Measurements from ENCODE around the gene ADCY9.

The ADCY9 gene

DNA sequence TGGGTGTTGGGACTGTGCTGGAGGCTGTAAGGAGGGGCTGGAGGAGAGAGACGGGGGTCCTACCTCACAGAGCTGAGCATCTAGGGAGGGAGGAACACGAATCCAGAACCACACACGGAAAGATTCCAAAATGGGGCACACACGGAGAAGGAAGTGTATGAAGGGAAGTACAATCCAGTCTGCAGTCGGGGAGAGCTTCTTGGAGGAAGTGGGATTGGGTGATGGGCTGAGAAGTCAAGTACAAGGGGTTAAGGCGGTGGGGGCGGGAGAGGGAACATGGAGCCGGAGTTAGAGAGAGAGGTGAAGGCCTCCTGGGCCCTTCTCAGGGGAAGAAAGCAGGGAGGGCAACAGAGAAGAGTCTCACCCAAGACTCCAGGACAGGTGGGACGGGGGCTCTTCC is 128.2 kb downstream of the ADCY9 start:
- Histone ChIP-seq H3K27me3 (ENCODE audit: control insufficient read depth, insufficient read depth, low read length) (no peaks in the 10 kb centered on the region), H3K36me3 (ENCODE audit: control insufficient read depth, insufficient read depth, low read length) (no peaks in the 10 kb centered on the region), H3K4me2 (ENCODE audit: low read length) (no peak overlapping the region), H3K9ac (no peak overlapping the region), H3K4me3 (ENCODE audit: low read depth, low read length) (no peak overlapping the region), H2AFZ (no peak overlapping the region), H3K27ac (no peak overlapping the region), H3K4me1 (no peaks in the 10 kb centered on the region), H3K9me3 (ENCODE audit: control insufficient read depth, low read length) (no peaks in the 10 kb centered on the region), H3K79me2 (no peaks in the 10 kb centered on the region)
- TF ChIP-seq CTCF (IDR thresholded peaks at IDR 0.05), result no peak

DNA sequence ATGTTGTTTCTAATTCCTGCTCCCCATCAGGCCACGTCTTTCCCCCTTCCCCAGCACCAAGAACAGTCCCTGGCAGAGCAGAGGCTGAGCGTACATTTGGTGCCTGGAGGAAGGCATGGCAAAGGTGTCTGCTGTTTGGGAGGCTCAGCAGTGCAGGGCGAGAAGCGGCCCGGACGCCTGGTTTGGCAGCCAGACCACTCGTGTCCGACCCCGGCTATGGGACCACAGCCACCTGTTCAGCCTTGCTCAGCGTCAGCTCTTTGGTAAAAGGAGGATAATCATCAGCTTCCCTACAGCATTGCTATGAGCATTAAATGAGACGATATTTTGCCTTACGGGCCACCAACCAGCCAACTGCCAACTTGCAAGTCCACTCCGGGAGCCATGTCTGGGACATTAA is 129.0 kb downstream of the ADCY9 start:
- no peaks in the 10 kb centered on the region for H3K79me2 ChIP-seq
- no peak for TF ChIP-seq CTCF (IDR thresholded peaks at IDR 0.05)
- no peak overlapping the region for H2AFZ ChIP-seq
- no peak overlapping the region for H3K27ac ChIP-seq
- no peak overlapping the region for H3K4me2 ChIP-seq (ENCODE audit: low read length)
- H3K9ac ChIP-seq, result no peak overlapping the region
- H3K4me3 ChIP-seq (ENCODE audit: low read depth, low read length), result no peak overlapping the region
- no peaks in the 10 kb centered on the region for H3K27me3 ChIP-seq (ENCODE audit: control insufficient read depth, insufficient read depth, low read length)
- H3K9me3 ChIP-seq (ENCODE audit: control insufficient read depth, low read length), result no peaks in the 10 kb centered on the region
- no peaks in the 10 kb centered on the region for H3K36me3 ChIP-seq (ENCODE audit: control insufficient read depth, insufficient read depth, low read length)
- H3K4me1 ChIP-seq, result no peaks in the 10 kb centered on the region

DNA sequence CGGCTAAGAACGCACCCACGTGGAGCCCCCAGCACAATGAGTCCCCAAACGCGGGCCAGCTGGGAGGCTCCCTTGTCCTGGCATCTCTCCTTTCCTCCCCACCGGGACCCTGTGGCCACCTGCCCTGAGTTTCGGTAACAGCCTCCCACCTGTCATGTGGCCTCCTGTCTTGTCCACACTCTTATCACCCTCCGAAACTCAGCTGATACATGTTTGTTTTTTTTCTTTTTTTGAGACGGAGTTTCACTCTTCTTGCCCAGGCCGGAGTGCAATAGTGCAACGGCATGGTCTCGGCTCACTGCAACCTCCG is 130.1 kb downstream of the ADCY9 start:
- Histone ChIP-seq H3K27me3 (ENCODE audit: control insufficient read depth, insufficient read depth, low read length) (no peaks in the 10 kb centered on the region), H3K9me3 (ENCODE audit: control insufficient read depth, low read length) (no peaks in the 10 kb centered on the region), H3K4me2 (ENCODE audit: low read length) (no peak overlapping the region), H3K27ac (no peak overlapping the region), H3K9ac (no peak overlapping the region), H3K36me3 (ENCODE audit: control insufficient read depth, insufficient read depth, low read length) (no peaks in the 10 kb centered on the region), H3K79me2 (no peaks in the 10 kb centered on the region), H2AFZ (no peak overlapping the region), H3K4me1 (no peaks in the 10 kb centered on the region), H3K4me3 (ENCODE audit: low read depth, low read length) (no peak overlapping the region)
- TF ChIP-seq CTCF (IDR thresholded peaks at IDR 0.05), result no peak

DNA sequence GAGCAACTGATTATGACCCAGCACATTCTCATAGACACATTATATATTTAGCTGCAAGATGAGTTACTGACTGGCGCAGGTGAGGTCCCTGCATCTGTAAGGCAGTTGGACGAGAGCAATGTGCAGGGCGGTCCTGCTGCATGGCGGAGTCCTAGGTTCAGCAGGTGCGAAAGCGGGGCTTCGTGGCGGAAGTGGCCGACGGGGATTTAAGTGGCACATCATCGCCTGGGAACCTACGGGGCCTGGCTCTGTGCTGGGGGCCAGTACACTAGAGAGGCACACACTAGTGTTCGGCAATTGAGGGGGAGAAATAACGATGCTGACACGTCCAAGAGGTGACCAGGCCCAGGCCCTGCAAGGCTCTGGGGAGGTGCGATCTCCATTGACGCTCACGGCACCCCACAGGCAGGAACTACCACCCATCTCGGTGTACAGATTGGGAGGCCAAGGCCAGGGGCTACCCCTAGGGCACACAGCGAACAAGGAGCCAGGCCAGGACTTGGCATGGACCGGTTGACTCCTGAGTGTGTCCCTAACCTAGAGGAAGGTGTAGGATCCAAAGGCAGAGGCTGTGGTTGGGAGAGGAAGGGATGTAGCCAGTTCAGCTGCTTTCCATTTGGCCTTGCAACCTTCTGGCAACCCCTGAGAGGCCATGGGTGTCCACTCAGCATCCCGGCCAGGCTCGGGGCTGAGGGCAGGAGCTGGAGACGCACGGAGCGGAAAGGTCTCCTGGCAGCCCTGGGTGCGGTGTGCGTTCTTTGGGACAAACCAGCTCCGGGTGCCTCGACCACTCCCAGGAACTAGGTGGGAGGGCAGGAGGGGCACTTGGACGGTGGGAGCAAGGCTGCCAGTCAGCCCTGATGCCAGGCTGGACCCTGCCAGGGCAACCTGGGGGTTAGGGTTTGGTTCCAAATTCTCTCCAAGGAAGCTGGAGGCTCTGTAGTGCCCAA is 131.9 kb downstream of the ADCY9 start:
- no peak for TF ChIP-seq CTCF (IDR thresholded peaks at IDR 0.05)
- Histone ChIP-seq H3K9me3 (ENCODE audit: control insufficient read depth, low read length) (no peaks in the 10 kb centered on the region), H3K9ac (no peak overlapping the region), H3K4me2 (ENCODE audit: low read length) (no peak overlapping the region), H3K36me3 (ENCODE audit: control insufficient read depth, insufficient read depth, low read length) (no peaks in the 10 kb centered on the region), H3K4me3 (ENCODE audit: low read depth, low read length) (no peak overlapping the region), H3K79me2 (no peaks in the 10 kb centered on the region), H2AFZ (no peak overlapping the region), H3K27me3 (ENCODE audit: control insufficient read depth, insufficient read depth, low read length) (no peaks in the 10 kb centered on the region), H3K27ac (no peak overlapping the region), H3K4me1 (no peaks in the 10 kb centered on the region)

- Histone ChIP-seq H3K79me2 (no peaks in the 10 kb centered on the region), H2AFZ (no peak overlapping the region), H3K9me3 (ENCODE audit: control insufficient read depth, low read length) (no peaks in the 10 kb centered on the region), H3K4me3 (ENCODE audit: low read depth, low read length) (no peak overlapping the region), H3K4me2 (ENCODE audit: low read length) (no peak overlapping the region), H3K27ac (no peak overlapping the region), H3K4me1 (no peaks in the 10 kb centered on the region), H3K36me3 (ENCODE audit: control insufficient read depth, insufficient read depth, low read length) (no peaks in the 10 kb centered on the region), H3K27me3 (ENCODE audit: control insufficient read depth, insufficient read depth, low read length) (no peaks in the 10 kb centered on the region), H3K9ac (no peak overlapping the region)
- peak; percentile 75 for TF ChIP-seq CTCF (IDR thresholded peaks at IDR 0.05)
These were observed 133.1 kb downstream of the ADCY9 start for GRCh38 chr16:3983081-3983520.
